HG03521 (cell line): Measurements from ENCODE around the gene TRIM5.
"Not testable (repeated sequence)": the region's sequence is repeated elsewhere in the genome, so short reads cannot be mapped to it uniquely, and the experiment has no call there.

Experiments
- ATAC-seq: cut with Tn5 transposase; IDR thresholded peaks from one replicate; pipeline ENCODE4 v1.9.1; 2021; ENCODE audit warnings: mild to moderate bottlenecking, moderate library complexity; ENCODE audit not compliant: unreplicated experiment

Gene TRIM5

GRCh38 chr11:5689551-5689983 lies 4.7 kb upstream of the TRIM5 start, which contains the start of gene TRIM22:
TRIM22 (plus strand) TSS chr11:5689790; CDS start chr11:5696233, 6,443 bp downstream.
- peak; percentile 71 for ATAC-seq

- no peak for ATAC-seq
These were observed 3.6 kb upstream of the TRIM5 start for GRCh38 chr11:5688482-5688881.

DNA sequence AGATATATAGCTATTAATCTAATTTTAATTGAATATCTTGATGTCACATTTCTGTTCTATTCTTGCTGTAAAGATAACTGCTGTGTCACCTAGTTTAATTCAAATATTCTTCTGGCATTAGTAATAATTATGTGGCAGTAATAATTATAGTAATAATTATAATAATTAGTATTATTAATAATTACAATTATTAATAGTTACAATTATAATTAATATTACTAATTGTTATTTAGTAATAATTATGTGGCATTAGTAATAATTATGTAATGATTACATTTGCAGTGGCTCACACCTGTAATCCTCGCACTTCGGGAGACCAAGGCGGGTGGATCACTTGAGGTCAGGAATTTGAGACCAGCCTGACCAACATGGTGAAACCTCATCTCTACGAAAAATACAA lies 1.6 kb upstream of the TRIM5 start:
- ATAC-seq: no peak

GRCh38 chr11:5684036-5684645 lies 733 bp downstream of the TRIM5 start:
- ATAC-seq: peak; percentile 8

DNA sequence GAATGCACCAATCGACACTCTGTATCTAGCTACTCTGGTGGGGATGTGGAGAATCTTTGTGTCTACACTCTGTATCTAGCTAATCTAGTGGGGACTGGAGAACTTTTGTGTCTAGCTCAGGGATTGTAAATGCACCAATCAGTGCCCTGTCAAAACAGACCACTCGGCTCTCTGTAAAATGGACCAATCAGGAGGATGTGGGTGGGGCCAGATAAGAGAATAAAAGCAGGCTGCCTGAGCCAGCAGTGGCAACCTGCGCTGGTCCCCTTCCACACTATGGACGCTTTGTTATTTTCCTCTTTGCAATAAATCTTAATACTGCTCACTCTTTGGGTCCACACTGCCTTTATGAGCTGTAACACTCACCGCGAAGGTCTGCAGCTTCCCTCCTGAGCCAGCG lies 1.3 kb downstream of the TRIM5 start:
- not testable (repeated sequence) for ATAC-seq

GRCh38 chr11:5682890-5683441 lies 1.9 kb downstream of the TRIM5 start:
- not testable (repeated sequence) for ATAC-seq

DNA sequence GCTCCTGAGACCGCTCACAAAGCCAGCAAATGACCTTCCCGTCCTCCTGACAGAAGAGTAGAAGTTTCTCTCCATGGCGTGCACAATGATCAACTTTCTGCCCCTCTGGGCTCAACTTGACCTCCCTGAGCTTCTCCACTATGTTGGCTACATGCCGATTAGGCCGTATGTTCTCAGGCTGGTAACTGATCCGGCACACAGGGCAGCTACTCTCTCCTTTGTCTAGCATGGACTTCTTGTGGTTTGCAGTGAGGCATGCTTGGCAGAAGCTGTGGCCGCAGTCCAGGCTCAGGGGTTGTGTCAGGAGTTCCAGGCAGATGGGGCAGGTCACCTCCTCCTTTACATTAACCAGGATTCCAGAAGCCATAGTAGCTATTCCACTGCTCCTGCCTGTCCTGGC lies 5.1 kb downstream of the TRIM5 start:
- no peak for ATAC-seq

DNA sequence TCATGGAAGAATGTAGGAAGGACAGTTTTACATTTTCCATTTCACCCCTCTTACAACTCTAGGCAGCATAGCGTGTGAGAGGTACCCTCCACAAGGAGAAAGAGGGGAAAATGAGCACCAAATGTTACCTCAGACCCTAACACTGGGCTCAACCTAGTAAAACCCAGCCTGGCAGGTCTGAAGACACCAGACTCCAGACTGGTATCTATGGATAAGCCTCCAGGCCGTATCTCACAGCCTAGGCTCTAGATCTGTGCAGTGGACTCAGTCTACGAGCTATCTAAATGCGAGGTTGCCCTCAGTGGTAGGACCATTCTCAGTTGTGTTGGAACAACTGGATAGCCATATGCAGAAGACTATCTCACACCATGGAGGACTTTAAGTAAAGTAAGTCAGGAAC lies 10.5 kb downstream of the TRIM5 start:
- ATAC-seq: no peak

DNA sequence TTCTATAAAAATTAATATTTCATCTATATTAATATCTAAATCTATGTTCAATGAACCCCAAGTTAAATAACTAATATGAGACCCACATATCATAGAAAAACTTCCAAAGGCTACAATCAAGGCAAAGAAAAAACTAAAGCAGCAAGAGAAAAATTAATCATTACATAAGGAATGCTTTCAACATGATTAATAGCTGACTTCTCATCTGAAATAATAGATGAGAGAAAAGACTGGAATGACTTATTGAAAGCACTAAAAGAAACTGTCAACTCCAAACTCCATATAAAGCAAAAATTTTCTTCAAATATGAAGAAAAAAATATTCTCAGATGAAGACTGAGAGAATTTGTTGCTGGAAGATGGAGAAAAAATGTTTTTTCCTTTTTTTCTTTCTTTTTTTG lies 13.0 kb downstream of the TRIM5 start:
- ATAC-seq: no peak

DNA sequence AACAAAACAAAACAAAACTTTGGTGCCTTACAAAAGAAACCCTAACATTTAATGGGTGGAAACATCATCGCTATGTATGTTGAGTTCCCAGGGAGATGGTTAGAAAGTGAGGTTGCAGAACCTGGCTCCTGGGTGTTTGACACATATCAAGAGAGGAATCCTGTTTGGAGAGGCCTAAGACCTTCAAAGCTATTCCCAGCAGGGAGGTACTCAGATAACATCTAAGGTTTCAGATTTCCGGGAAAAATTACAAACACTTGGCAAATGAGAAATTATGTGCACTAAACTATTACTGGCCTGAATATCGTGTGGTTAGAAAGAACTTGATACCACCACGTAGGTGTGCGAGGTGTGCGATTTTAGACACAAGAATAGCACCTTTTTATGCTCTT lies 18.5 kb downstream of the TRIM5 start:
- ATAC-seq: no peak

DNA sequence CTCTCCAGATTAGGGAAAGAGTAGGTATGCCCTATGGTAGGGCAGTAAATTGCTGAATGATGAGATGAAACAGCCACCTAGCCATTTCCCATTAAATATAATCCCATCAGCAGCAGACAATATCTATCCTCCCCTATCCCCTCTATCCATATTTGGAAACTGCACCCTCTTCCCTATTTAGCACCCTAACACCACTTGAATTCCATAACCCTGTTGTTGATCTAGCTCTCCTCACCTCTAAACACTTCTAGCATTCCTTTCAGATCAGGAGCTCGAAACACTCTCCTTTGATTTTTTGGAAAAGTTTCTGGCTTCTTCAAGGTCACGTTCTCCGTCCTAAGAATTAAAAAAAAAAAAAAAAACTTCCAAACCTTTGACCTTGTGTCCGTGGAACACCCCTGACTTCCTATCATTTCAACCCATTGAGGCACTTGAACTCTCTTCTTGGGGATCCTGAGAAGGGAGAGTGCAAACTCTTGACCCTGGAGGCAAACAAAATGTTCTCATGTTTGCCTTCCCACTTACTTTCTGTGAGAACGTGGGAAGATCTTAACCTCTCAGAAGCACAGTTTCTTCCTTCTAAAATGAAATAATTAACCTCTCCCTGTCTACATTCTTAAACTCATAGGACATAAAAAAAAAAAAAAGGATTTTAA lies 19.0 kb downstream of the TRIM5 start:
- ATAC-seq: no peak

DNA sequence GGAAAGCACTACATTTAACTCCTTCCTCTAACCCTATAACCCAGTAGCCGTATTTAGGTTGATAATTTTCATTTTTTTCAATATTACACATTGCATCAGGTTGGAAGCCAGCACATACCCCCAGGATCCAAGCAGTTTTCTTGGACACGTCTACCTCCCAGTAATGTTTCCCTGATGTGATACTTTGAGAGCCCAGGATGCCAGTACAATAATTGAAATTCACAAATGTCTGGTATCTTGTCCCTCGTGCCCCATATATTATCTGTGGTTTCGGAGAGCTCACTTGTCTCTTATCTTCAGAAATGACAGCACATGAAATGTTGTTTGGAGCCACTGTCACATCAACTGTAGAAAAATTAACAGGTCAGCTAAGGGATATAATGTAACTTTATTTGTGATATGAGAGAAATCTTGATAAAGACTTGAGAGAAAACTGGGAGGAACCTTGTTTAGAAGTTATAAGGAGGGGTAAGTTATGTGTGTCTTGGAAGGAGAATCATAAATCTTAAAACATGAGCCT lies 19.8 kb downstream of the TRIM5 start:
- ATAC-seq: no peak

GRCh38 chr11:5663511-5663910 lies 21.4 kb downstream of the TRIM5 start:
- ATAC-seq: no peak

- ATAC-seq: no peak
These were observed 26.6 kb downstream of the TRIM5 start for GRCh38 chr11:5658318-5658717.

GRCh38 chr11:5656956-5657355 lies 27.9 kb downstream of the TRIM5 start:
- ATAC-seq: not testable (repeated sequence)

- no peak for ATAC-seq
These were observed 29.4 kb downstream of the TRIM5 start for GRCh38 chr11:5655474-5655873.

DNA sequence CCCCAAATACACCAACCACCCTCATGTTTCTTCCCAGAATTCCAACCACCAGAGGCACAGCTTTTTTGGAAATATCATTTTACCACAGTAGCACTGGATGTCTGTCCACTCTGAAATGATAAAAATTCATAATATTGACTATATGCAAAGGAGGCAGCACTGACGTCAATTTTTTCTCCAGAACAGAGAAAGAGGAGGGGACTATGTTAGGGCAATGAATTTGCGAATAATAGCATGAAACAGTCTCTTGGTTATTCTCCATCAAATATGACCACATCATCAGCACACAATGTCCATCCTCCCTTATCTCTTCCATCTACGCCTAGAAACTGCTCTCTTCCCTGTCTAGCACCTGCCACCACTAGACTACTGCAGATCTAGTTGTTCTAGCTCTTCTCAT lies 38.7 kb downstream of the TRIM5 start:
- ATAC-seq: no peak

DNA sequence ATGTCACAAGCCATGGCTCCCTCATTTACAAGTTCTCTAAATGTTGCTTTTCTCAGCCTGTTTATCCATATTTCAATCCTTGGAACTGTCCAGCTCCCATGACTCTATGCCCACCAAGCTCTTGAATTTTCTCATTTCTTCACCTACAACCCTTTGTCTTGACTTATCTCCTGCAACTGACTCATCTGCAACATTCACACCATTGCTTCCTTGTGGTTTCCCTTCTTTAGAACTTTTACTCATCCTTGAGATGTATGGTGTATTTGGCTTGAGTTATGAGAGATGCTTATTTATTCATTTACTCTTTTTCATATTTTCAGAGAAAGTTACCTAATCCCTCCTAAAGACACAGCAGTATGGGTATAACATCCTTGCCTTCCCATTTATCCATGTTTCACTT lies 41.3 kb downstream of the TRIM5 start:
- ATAC-seq: no peak

GRCh38 chr11:5639953-5640352 lies 44.9 kb downstream of the TRIM5 start:
- ATAC-seq: no peak

- peak; percentile 94 for ATAC-seq
These were observed 52.8 kb downstream of the TRIM5 start for GRCh38 chr11:5631969-5632635.

- ATAC-seq: no peak
These were observed 53.5 kb downstream of the TRIM5 start for GRCh38 chr11:5631417-5631816.

- ATAC-seq: no peak
These were observed 58.7 kb downstream of the TRIM5 start for GRCh38 chr11:5626196-5626595.
